Naive B cell (primary cell): Measurements from ENCODE around the gene TFAP2D. TPM values are rescaled to one million over a fixed set of nuclear protein-coding genes. Genes with fewer than 3 reads are reported as not detected.

Source experiments
- ATAC-seq, 2 donors: fragments of 150-1000 bp; cut with Tn5 transposase; 2 replicates each; pipeline ENCODE4 v1.10.0; 2021; ENCODE audit warnings: low read depth in 2 of 2, mild to moderate bottlenecking in 2 of 2, moderate library complexity in 2 of 2
- DNase-seq: peaks from one replicate; pipeline ENCODE4 v3.0.0; 2022
- H3K27ac Mint-ChIP-seq, 6 donors: one replicate each; pipeline ENCODE4 v1.8.0; 2020 to 2022; ENCODE audit warnings: mild to moderate bottlenecking in 6 of 6, mixed read lengths in 6 of 6, moderate library complexity in 5 of 6, inconsistent platforms in 2 of 6
- H3K27me3 Mint-ChIP-seq, 3 donors: one replicate each; pipeline ENCODE4 v1.8.0; 2021 to 2022; ENCODE audit warnings: mixed read lengths in 3 of 3, mild to moderate bottlenecking in 1 of 3
- H3K36me3 Mint-ChIP-seq, 2 donors: one replicate each; pipeline ENCODE4 v1.8.0; 2020 to 2022; ENCODE audit warnings: mixed read lengths in 2 of 2, inconsistent platforms in 1 of 2, mild to moderate bottlenecking in 1 of 2
- H3K4me1 Mint-ChIP-seq, 3 donors: one replicate each; pipeline ENCODE4 v1.8.0; 2020 to 2022; ENCODE audit warnings: mixed read lengths in 3 of 3, inconsistent platforms in 1 of 3, mild to moderate bottlenecking in 1 of 3, moderate library complexity in 1 of 3
- H3K4me3 Mint-ChIP-seq, 8 donors: one replicate each; pipeline ENCODE4 v1.8.0; 2020 to 2022; ENCODE audit warnings: mild to moderate bottlenecking in 8 of 8, mixed read lengths in 8 of 8, moderate library complexity in 8 of 8, inconsistent platforms in 2 of 8
- H3K9me3 Mint-ChIP-seq, 7 donors: one replicate each; pipeline ENCODE4 v1.8.0; 2020 to 2022; ENCODE audit warnings: mixed read lengths in 7 of 7, mild to moderate bottlenecking in 5 of 7, inconsistent platforms in 2 of 7, moderate library complexity in 1 of 7
- polyA plus RNA-seq, 6 donors: library from polyadenylated mRNA; unstranded; fragments of 300-500 nt; fragmentation: Illumina TruSeq; gene quantifications; one replicate each; pipeline ENCODE4 v1.2.3, GENCODE V29; 2021; ENCODE audit warnings: low read depth in 6 of 6

TFAP2D gene
- polyA plus RNA-seq, 6 donors from 2014 or later: not detected

DNA sequence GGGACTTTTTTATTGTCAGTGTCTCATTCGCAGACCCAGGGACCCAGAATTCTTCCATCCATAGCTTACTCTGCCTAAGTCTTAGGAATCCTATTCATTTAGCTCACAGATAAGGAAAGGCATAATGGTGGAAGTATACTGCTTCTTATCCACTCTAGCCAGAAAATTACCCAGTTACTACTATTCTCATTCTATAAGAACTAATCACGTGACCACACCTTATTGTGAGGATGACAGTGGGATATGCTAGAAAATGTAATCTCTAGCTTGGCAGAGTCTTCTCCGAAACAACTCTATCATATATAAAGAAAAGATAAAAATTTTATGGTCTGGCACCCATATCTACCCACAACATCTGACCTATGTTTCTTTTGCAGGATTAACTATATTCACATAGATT, 21.2 kb downstream of the TFAP2D start:
- H3K4me1 Mint-ChIP-seq: no peaks in the 10 kb centered on the region
- peaks cover 0 to 8% (median 0%) of the 10 kb centered on the region in 7 donors for H3K9me3 Mint-ChIP-seq
- H3K27ac Mint-ChIP-seq: no peak overlapping the region
- H3K36me3 Mint-ChIP-seq: no peaks in the 10 kb centered on the region
- DNase-seq (no peak), ATAC-seq (no peak)
- peaks cover 0 to 5% (median 0%) of the 10 kb centered on the region in 3 donors for H3K27me3 Mint-ChIP-seq
- H3K4me3 Mint-ChIP-seq: no peak overlapping the region

DNA sequence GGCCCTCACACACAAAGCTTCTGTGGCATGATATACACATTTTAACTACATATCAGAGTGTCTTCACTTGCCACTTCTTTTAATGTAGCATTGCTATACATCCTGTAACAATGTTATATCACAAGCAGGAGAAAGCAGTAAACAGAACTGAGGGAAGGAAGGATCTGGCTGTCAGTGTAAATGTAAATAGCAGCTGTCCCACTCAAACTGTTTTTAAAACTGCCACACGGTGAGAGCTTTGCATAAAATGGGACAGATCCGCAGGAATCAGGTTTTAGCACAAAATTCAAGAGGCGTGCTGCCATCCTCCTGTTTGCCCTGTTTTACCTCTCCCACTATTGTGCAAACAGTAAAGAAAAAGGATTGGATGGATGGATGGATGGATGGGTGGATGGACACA, 28.8 kb downstream of the TFAP2D start:
- Mint-ChIP-seq H3K9me3 (peaks cover 0 to 3% (median 0%) of the 10 kb centered on the region in 7 donors), H3K27ac (no peak overlapping the region), H3K27me3 (peaks cover 0 to 4% (median 0%) of the 10 kb centered on the region in 3 donors), H3K4me1 (no peaks in the 10 kb centered on the region), H3K36me3 (no peaks in the 10 kb centered on the region), H3K4me3 (no peak overlapping the region)
- DNase-seq (no peak), ATAC-seq (no peak)

DNA sequence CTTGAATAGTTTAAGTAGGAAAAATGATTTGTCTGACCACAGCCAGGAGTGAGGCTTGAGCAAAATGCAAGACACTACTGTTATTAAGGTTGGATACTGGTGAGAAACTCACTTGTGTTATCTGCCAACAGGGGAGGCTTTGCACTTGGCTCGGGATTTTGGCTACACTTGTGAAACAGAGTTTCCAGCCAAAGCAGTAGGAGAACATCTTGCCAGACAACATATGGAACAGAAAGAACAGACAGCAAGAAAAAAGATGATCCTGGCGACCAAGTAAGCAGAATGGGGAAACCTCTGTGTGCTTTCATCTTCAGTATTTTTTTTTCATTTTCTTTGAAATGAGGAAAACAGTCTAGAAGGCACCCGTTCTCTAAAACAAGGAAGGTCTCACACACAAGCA, 31.6 kb downstream of the TFAP2D start:
- no peak for DNase-seq
- no peaks in the 10 kb centered on the region for H3K36me3 Mint-ChIP-seq
- no peak for ATAC-seq

DNA sequence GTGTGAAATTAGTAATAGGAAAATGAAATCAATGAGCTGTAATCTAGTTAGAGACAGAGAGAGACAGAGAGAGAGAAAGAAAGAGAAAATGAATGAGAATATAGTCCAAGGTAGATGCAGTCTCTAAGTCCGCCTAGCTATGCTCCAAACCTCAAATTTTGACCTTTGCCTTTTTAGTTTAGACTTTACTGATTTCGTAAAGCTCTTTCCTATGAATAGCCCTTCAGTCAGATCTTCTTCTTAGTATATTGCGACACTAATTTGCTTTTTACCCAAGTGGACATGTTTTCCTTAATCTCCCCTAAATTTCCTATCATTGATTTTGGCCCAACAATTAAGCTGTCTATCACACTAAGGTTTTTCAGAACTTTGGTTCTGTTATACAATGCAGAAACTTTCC, 49.5 kb downstream of the TFAP2D start:
- Mint-ChIP-seq H3K9me3 (peaks cover 0 to 12% (median 6%) of the 10 kb centered on the region in 7 donors), H3K4me1 (no peaks in the 10 kb centered on the region), H3K36me3 (no peaks in the 10 kb centered on the region), H3K4me3 (no peak overlapping the region), H3K27ac (no peak overlapping the region), H3K27me3 (no peaks in the 10 kb centered on the region)
- ATAC-seq (no peak), DNase-seq (no peak)

More for the DNA sequence above, 31.6 kb downstream of the TFAP2D start:
- Mint-ChIP-seq H3K4me1 (no peaks in the 10 kb centered on the region), H3K27me3 (peaks cover 0 to 4% (median 0%) of the 10 kb centered on the region in 3 donors), H3K9me3 (peaks cover 0 to 2% (median 0%) of the 10 kb centered on the region in 7 donors), H3K27ac (no peak overlapping the region), H3K4me3 (no peak overlapping the region)

DNA sequence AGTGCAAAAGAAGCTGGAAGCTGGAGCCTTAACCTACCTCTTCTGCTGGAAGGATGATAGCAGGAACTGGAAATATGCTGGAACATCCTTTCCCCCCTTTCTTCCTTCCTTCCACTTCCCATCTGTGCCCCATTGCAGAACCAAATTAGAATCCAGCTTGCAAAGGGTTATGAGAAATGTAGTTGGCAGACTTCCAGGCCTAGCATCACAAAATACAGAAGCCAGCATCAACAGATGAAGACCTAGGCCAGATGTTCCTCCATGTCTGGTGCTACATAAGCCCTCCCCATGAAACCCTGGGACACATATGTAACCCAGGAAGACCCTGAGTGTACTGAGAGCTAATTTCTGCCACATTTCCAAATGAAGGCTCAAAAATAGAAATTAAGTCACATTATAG, 65.4 kb downstream of the TFAP2D start:
- DNase-seq (no peak), ATAC-seq (no peak)
- no peaks in the 10 kb centered on the region for H3K4me1 Mint-ChIP-seq
- no peaks in the 10 kb centered on the region for H3K36me3 Mint-ChIP-seq
- no peak overlapping the region for H3K27ac Mint-ChIP-seq
- H3K27me3 Mint-ChIP-seq: no peaks in the 10 kb centered on the region
- peaks cover 0 to 4% (median 0%) of the 10 kb centered on the region in 7 donors for H3K9me3 Mint-ChIP-seq
- H3K4me3 Mint-ChIP-seq: no peak overlapping the region

DNA sequence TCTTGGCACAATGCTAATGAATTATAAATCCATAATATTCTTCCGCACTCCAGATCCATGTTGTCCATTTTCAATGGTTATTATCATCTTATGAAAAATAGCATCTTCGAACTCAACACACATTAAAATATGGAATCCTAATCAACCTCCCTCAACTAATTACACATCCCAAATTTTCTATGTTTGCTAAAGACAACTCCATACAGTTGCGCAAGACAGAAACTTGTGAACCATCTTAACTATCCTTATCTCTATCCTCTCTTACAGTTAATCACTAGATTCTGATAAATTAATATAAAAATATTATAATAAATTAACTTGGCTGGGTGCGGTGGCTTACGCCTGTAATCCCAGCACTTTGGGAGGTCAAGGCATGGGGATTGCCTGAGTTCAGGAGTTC, 67.1 kb downstream of the TFAP2D start:
- no peak overlapping the region for H3K27ac Mint-ChIP-seq

DNA sequence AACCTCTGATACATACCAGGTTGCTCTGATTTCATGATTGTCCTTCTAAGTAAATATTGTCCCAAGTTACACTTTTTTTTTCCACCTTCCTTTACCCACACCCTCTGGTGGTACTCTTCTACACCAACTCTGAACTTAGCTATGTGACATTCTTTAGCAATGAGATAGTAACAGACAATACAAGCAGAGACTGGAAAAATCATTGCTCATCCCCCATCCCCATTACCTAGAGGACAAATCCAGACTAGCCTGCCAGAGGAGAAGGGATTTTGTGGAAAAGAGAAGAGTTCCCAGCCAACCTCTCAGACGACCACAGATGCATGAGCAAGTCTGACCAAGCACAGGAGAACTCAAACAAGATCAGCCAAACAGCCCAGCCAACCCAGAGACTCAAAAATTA, 72.6 kb downstream of the TFAP2D start:
- H3K36me3 Mint-ChIP-seq: no peaks in the 10 kb centered on the region
- peaks cover 0 to 11% (median 10%) of the 10 kb centered on the region in 3 donors for H3K27me3 Mint-ChIP-seq

More for the DNA sequence above, 67.1 kb downstream of the TFAP2D start:
- DNase-seq: no peak
- no peaks in the 10 kb centered on the region for H3K27me3 Mint-ChIP-seq
- ATAC-seq: no peak
- H3K36me3 Mint-ChIP-seq: no peaks in the 10 kb centered on the region
- no peaks in the 10 kb centered on the region for H3K4me1 Mint-ChIP-seq
- H3K4me3 Mint-ChIP-seq: no peak overlapping the region
- peaks cover 0 to 4% (median 0%) of the 10 kb centered on the region in 7 donors for H3K9me3 Mint-ChIP-seq

DNA sequence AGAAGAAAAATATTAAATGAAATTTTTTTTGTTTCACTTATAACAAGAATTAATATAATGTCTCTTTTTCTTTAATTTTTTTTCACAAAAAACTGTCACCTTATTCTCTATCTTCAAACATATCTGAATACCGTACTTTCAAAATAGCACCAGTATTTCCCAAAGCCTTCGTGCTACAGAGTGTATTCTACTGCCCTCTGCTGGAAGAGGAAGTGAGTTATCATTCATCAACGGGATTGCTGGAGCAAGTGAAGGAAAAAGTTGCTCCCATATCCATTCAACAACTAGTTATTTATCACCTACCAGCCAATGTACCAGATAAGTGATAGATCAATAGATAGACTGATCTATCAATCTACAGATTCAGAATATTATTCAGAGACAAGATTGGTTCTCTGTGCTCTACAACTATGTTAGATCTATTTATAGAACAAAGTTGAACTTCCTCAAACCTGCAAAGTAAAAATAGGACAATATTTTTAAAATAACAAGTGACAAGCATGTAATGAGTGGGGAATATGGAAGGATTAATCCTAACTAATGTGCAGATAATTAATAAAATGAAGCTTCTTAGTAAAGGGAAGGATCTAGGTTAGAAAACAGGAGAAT, 78.7 kb downstream of the TFAP2D start:
- Mint-ChIP-seq H3K27ac (no peak overlapping the region), H3K4me1 (peaks cover 0 to 6% (median 5%) of the 10 kb centered on the region in 3 donors), H3K9me3 (peaks cover 0 to 7% (median 3%) of the 10 kb centered on the region in 7 donors), H3K36me3 (no peaks in the 10 kb centered on the region), H3K4me3 (no peak overlapping the region), H3K27me3 (peaks cover 14 to 28% (median 15%) of the 10 kb centered on the region in 3 donors)
- ATAC-seq: no peak
- no peak for DNase-seq

More for the DNA sequence above, 72.6 kb downstream of the TFAP2D start:
- ATAC-seq (no peak), DNase-seq (no peak)
- Mint-ChIP-seq H3K4me1 (no peaks in the 10 kb centered on the region), H3K9me3 (peaks cover 0 to 5% (median 0%) of the 10 kb centered on the region in 7 donors), H3K4me3 (no peak overlapping the region), H3K27ac (no peak overlapping the region)

DNA sequence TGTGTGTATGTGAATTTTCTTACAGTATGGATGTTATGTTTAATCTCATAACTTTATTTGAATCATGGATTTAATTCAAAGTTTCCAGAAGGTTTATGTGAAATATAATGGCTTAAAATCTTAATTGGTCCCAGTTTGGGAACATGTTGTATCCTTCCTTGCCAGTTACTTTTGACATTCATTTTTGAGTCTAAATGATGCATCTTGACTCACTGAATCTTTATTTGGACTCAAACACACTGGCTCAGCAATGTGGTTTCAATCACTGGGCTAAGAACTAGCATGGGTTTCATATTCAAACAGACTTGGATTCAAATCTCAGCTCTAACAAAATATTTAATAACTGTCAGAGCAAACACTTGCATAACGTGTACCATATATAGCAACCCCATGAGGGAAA, 79.4 kb downstream of the TFAP2D start:
- peaks cover 0 to 6% (median 5%) of the 10 kb centered on the region in 3 donors for H3K4me1 Mint-ChIP-seq
- ATAC-seq: no peak
- no peak for DNase-seq
- H3K36me3 Mint-ChIP-seq: no peaks in the 10 kb centered on the region
- H3K27me3 Mint-ChIP-seq: peaks cover 14 to 20% (median 15%) of the 10 kb centered on the region in 3 donors
- H3K4me3 Mint-ChIP-seq: no peak overlapping the region
- no peak overlapping the region for H3K27ac Mint-ChIP-seq
- H3K9me3 Mint-ChIP-seq: peaks cover 0 to 7% (median 4%) of the 10 kb centered on the region in 7 donors

DNA sequence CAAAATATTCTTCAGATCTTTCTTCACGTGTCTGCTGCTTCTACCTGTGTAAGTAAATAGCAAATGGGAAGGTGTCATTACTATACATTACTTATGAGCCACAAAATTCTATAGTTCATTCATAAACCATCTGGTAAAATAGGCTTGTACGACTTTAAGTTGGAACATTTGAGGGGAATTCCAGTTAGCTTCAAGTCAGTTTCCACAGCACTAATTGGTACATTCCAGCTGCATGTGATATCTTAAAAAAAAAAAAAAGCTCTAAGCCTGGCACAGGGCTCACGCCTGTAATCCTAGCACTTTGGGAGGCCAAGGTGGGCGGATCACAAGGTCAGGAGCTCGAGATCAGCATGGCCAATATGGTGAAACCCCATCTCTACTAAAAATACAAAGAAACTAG, 82.2 kb downstream of the TFAP2D start:
- no peak for ATAC-seq
- H3K4me3 Mint-ChIP-seq: no peak overlapping the region
- peaks cover 0 to 7% (median 2%) of the 10 kb centered on the region in 7 donors for H3K9me3 Mint-ChIP-seq
- H3K27me3 Mint-ChIP-seq: peaks cover 5 to 17% (median 14%) of the 10 kb centered on the region in 3 donors
- no peak overlapping the region for H3K27ac Mint-ChIP-seq
- DNase-seq: no peak
- H3K36me3 Mint-ChIP-seq: no peaks in the 10 kb centered on the region
- H3K4me1 Mint-ChIP-seq: peaks cover 0 to 6% (median 5%) of the 10 kb centered on the region in 3 donors

DNA sequence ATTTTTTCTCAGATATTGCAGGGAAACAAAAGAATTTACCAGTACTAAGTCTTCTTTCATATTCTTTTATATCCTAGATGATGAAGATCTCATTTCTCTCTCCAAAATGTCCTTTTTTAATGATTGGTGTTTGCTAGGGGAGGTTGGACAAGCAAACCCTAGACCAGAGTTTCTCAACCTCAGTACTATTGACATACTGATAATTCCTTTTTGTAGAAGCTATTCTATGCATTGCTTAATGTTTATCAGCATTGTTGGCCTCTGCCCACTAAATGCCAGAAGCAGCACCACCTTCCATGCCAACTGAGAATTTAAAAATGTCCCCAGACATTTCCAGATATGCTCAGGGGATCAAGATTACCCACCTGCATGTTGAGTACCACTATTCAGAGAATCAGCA, 91.0 kb downstream of the TFAP2D start:
- Mint-ChIP-seq H3K9me3 (peaks cover 0 to 5% (median 3%) of the 10 kb centered on the region in 7 donors), H3K27me3 (peaks cover 0 to 10% (median 0%) of the 10 kb centered on the region in 3 donors), H3K36me3 (no peaks in the 10 kb centered on the region), H3K4me3 (no peak overlapping the region), H3K4me1 (no peaks in the 10 kb centered on the region), H3K27ac (no peak overlapping the region)
- no peak for ATAC-seq
- no peak for DNase-seq

DNA sequence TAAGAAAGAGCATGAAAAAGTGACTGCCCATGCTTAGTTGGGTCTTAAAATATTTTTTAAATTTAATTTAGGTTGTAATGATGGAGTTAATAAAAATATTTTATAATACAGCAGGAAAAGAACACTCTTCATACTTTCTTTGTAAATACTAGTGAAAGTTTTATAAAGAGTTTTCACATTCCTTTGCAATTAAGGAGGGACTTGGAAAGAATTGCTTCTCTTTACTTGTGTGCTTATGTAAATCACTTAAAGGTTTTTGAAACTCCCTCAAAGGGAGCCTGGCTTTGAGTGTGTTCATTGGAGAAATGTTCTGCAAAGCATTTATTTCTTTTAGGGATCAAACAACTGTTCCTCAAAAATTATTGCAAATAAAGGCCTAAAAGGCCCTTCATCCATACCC, 93.7 kb downstream of the TFAP2D start:
- Mint-ChIP-seq H3K27ac (no peak overlapping the region), H3K36me3 (no peaks in the 10 kb centered on the region), H3K27me3 (peaks cover 3 to 10% (median 5%) of the 10 kb centered on the region in 3 donors), H3K4me1 (no peaks in the 10 kb centered on the region), H3K9me3 (peaks cover 0 to 11% (median 3%) of the 10 kb centered on the region in 7 donors), H3K4me3 (no peak overlapping the region)
- DNase-seq (no peak), ATAC-seq (no peak)

DNA sequence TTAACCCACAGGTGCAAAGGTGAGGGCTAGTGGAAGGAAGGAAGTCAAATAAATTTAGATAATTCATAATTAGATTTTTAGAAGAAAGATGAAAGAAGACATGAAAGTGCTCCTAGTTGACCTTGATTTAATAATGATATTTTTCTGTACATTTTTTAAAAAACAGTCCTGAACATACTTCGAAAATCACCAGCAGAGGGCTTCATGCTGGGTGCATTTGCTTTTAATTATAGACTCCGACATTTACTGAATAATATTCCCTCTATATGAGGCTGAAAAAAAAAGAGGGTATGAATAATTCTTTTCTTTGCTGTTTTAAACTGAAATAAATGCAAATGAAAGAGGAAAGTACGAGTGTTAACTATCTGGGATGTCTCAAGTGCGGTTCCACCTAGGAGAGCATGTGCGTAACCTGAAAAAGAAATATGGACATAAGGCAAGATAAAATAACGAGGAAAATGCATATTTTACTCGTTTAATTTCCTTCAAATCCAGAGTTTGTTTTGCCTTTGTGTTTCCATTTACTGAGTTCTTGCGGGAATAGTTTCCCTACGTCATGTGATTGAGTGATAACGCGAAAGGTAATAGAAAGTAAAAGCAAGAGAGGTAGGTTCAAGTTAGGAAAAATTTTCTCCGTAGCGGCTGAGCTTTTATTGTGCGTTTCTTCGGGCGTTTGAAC, 102.2 kb downstream of the TFAP2D start:
- DNase-seq (no peak), ATAC-seq (no peak)
- no peaks in the 10 kb centered on the region for H3K36me3 Mint-ChIP-seq
- peak overlapping the region in 3 of 6 donors; percentile 46 to 85 (median 56) for H3K27ac Mint-ChIP-seq
- peaks cover 9 to 16% (median 12%) of the 10 kb centered on the region in 3 donors for H3K4me1 Mint-ChIP-seq
- peaks cover 55 to 59% (median 59%) of the 10 kb centered on the region in 3 donors for H3K27me3 Mint-ChIP-seq
- peaks cover 0 to 5% (median 0%) of the 10 kb centered on the region in 7 donors for H3K9me3 Mint-ChIP-seq
- peak overlapping the region; percentile 72 to 94 (median 86) for H3K4me3 Mint-ChIP-seq
